HG02623 (cell line): ENCODE data around the gene TADA2B.

Experiments
- ATAC-seq: cut with Tn5 transposase; IDR thresholded peaks from one replicate; pipeline ENCODE4 v1.9.1; 2021; ENCODE audit warnings: moderate library complexity; ENCODE audit not compliant: unreplicated experiment

Gene TADA2B

GRCh38 chr4:7104366-7105031 is 61.3 kb downstream of the TADA2B start:
- ATAC-seq, result no peak

GRCh38 chr4:7105276-7105675 is 62.1 kb downstream of the TADA2B start:
- no peak for ATAC-seq

- no peak for ATAC-seq
Measured at GRCh38 chr4:7107166-7107905, 64.2 kb downstream of the TADA2B start.
